SKM-1 (cell line): ENCODE results near the gene CUBN.

Experiments
- DNase-seq: peaks from one replicate; lab custom pipeline; 2025; ENCODE audit not compliant: unreplicated experiment; lab: John Stamatoyannopoulos, UW

CUBN gene

GRCh38 chr10:16927546-16927945, 202.1 kb downstream of the CUBN start:
- DNase-seq = no peak

GRCh38 chr10:16923726-16924125, 205.9 kb downstream of the CUBN start:
- no peak for DNase-seq

GRCh38 chr10:16923309-16923708, 206.3 kb downstream of the CUBN start:
- no peak for DNase-seq

GRCh38 chr10:16919121-16919982, 210.3 kb downstream of the CUBN start:
- DNase-seq = no peak

GRCh38 chr10:16916496-16916895, 213.1 kb downstream of the CUBN start:
- DNase-seq = no peak

- no peak for DNase-seq
Measured at GRCh38 chr10:16915300-16915699, 214.3 kb downstream of the CUBN start.

GRCh38 chr10:16913266-16913665, 216.3 kb downstream of the CUBN start:
- no peak for DNase-seq

- no peak for DNase-seq
Measured at GRCh38 chr10:16910793-16911164, 218.8 kb downstream of the CUBN start.

GRCh38 chr10:16909961-16910792, 219.4 kb downstream of the CUBN start:
- DNase-seq = no peak

GRCh38 chr10:16909271-16909767, 220.3 kb downstream of the CUBN start:
- no peak for DNase-seq

GRCh38 chr10:16907687-16908086, 221.9 kb downstream of the CUBN start:
- DNase-seq = no peak

- DNase-seq = no peak
Measured at GRCh38 chr10:16905320-16905719, 224.3 kb downstream of the CUBN start.

GRCh38 chr10:16904639-16905061, 225.0 kb downstream of the CUBN start:
- no peak for DNase-seq

- DNase-seq = no peak
Measured at GRCh38 chr10:16904049-16904448, 225.6 kb downstream of the CUBN start.

GRCh38 chr10:16902606-16903005, 227.0 kb downstream of the CUBN start:
- no peak for DNase-seq

GRCh38 chr10:16901106-16901505, 228.5 kb downstream of the CUBN start:
- no peak for DNase-seq

- DNase-seq = no peak
Measured at GRCh38 chr10:16896993-16897392, 232.6 kb downstream of the CUBN start.

- DNase-seq = no peak
Measured at GRCh38 chr10:16894821-16895220, 234.8 kb downstream of the CUBN start.

- DNase-seq = no peak
Measured at GRCh38 chr10:16893664-16894063, 235.9 kb downstream of the CUBN start.

GRCh38 chr10:16891375-16892313, 238.0 kb downstream of the CUBN start:
- DNase-seq = no peak

- no peak for DNase-seq
Measured at GRCh38 chr10:16890691-16891090, 238.9 kb downstream of the CUBN start.
